T-cell (primary cell): ENCODE data around the gene REC114. TPM values are rescaled to one million over a fixed set of nuclear protein-coding genes. Genes with fewer than 3 reads are reported as not detected.
"Not testable (repeated sequence)": the region's sequence is repeated elsewhere in the genome, so short reads cannot be mapped to it uniquely, and the experiment has no call there.

Experiments used
- ATAC-seq, 4 experiments: fragments of 200-7000 bp in 3 of 4; fragments of 150-1000 bp in 1 of 4; cut with Tn5 transposase; replicated peaks in 1 of 4; 1 replicate in 3 of 4; 2 replicates in 1 of 4; pipeline ENCODE4 v1.10.0; 2021; ENCODE audit warnings: moderate library complexity in 3 of 4, mild to moderate bottlenecking in 2 of 4, moderate number of reproducible peaks in 1 of 4
- CTCF ChIA-PET, 2 donors: fragments of 300-600 bp; sonication (Branson Sonifier 250); formaldehyde crosslinking; loops; one replicate each; lab custom pipeline; 2022; ENCODE audit warnings: antibody characterized with exemption in 2 of 2; lab: Charles Lee
- POLR2A ChIA-PET, 2 donors: fragments of 300-600 bp; sonication (Branson Sonifier 250); formaldehyde crosslinking; loops; one replicate each; lab custom pipeline; 2022; ENCODE audit warnings: antibody characterized with exemption in 2 of 2; lab: Charles Lee
- DNase-seq, 35 experiments: peaks; one replicate each; pipeline versions ENCODE4 v3.0.0 to v3.0.0-alpha.2; 2013 to 2023
- H3K27ac ChIP-seq: one replicate; pipeline ENCODE4 v1.5.1; 2013; ENCODE audit warnings: low read length
- H3K27me3 ChIP-seq, 2 experiments: replicated peaks in 1 of 2; 1 replicate in 1 of 2; 2 replicates in 1 of 2; pipeline versions ENCODE4 v1.6.1 to v1.7.0; 2013; ENCODE audit warnings: low read length in 1 of 2, mixed read lengths in 1 of 2; ENCODE audit not compliant: control insufficient read depth in 2 of 2, insufficient read depth in 2 of 2; ENCODE audit errors: extremely low read depth in 1 of 2
- H3K36me3 ChIP-seq, 2 donors: 1 replicate in 1 of 2; 2 replicates in 1 of 2; pipeline versions ENCODE4 v1.6.1 to v1.7.0; 2013; ENCODE audit warnings: low read length in 1 of 2; ENCODE audit not compliant: control insufficient read depth in 2 of 2, insufficient read depth in 1 of 2; ENCODE audit errors: extremely low read depth in 1 of 2
- H3K4me1 ChIP-seq, 2 experiments: 1 replicate in 1 of 2; 2 replicates in 1 of 2; pipeline versions ENCODE4 v1.6.1 to v1.7.0; 2013; ENCODE audit warnings: low read length in 2 of 2, mixed read lengths in 1 of 2; ENCODE audit not compliant: insufficient read depth in 2 of 2, control insufficient read depth in 1 of 2; ENCODE audit errors: extremely low read depth in 1 of 2
- H3K4me3 ChIP-seq, 2 donors: 1 replicate in 1 of 2; 2 replicates in 1 of 2; pipeline versions ENCODE4 v1.5.1 to v1.7.0; 2013; ENCODE audit warnings: mild to moderate bottlenecking in 2 of 2, low read length in 1 of 2, moderate library complexity in 1 of 2; ENCODE audit not compliant: control insufficient read depth in 1 of 2; ENCODE audit errors: extremely low read depth in 1 of 2
- H3K9me3 ChIP-seq: 2 replicates; pipeline ENCODE4 v1.7.0; 2013
- H3K27ac Mint-ChIP-seq, 2 donors: one replicate each; pipeline ENCODE4 v1.8.0; 2020 to 2021; ENCODE audit warnings: mild to moderate bottlenecking in 2 of 2, mixed read lengths in 2 of 2
- H3K27me3 Mint-ChIP-seq, 2 donors: one replicate each; pipeline ENCODE4 v1.8.0; 2021 to 2022; ENCODE audit warnings: mixed read lengths in 2 of 2
- H3K36me3 Mint-ChIP-seq: one replicate; pipeline ENCODE4 v1.8.0; 2021; ENCODE audit warnings: mixed read lengths
- H3K4me1 Mint-ChIP-seq, 3 donors: one replicate each; pipeline ENCODE4 v1.8.0; 2020 to 2022; ENCODE audit warnings: mixed read lengths in 3 of 3, mild to moderate bottlenecking in 1 of 3
- H3K4me3 Mint-ChIP-seq, 3 donors: one replicate each; pipeline ENCODE4 v1.8.0; 2020 to 2022; ENCODE audit warnings: mild to moderate bottlenecking in 3 of 3, mixed read lengths in 3 of 3, moderate library complexity in 3 of 3
- H3K9me3 Mint-ChIP-seq, 3 donors: one replicate each; pipeline ENCODE4 v1.8.0; 2020 to 2022; ENCODE audit warnings: mixed read lengths in 3 of 3
- WGBS: methylation state at CpG from one replicate; pipeline ENCODE4 v1.1.5; 2013; ENCODE audit warnings: missing lambda C conversion rate; ENCODE audit not compliant: insufficient coverage; 5-methylcytosine and 5-hydroxymethylcytosine counted together
- total RNA-seq, 35 experiments: library from RNA in 6 of 35; stranded (reverse) in 6 of 35; fragments of 120-200 nt in 1 of 35; gene quantifications; one replicate each; pipeline versions ENCODE4 v1.2.1 to v1.2.4 and lab custom pipeline; 2013 to 2026

Gene REC114
- total RNA-seq, 5 donors from 2014 or later (not counting 1 experiment from before 2014, with no cell fraction given): not detected

- no peak overlapping the region for H3K27ac Mint-ChIP-seq
- no peak overlapping the region for H3K4me3 Mint-ChIP-seq
- peaks cover 0 to 1% of the 10 kb centered on the region in 2 donors for H3K27me3 Mint-ChIP-seq
- no peaks in the 10 kb centered on the region for H3K9me3 Mint-ChIP-seq
- no peak overlapping the region for H3K4me3 ChIP-seq
- no peaks in the 10 kb centered on the region for H3K36me3 ChIP-seq
- no peaks in the 10 kb centered on the region for H3K4me1 Mint-ChIP-seq
- H3K9me3 ChIP-seq: no peaks in the 10 kb centered on the region
- no CpG with 5 or more reads among the region's 3 CpGs for WGBS
- H3K27me3 ChIP-seq: no peaks in the 10 kb centered on the region
- no peak overlapping the region for H3K27ac ChIP-seq
- CTCF ChIA-PET: no interaction called here
- ATAC-seq: no peak
- no peak for DNase-seq
- H3K4me1 ChIP-seq: no peaks in the 10 kb centered on the region
- peaks cover 3% of the 10 kb centered on the region for H3K36me3 Mint-ChIP-seq
- POLR2A ChIA-PET: no interaction called here
Observed at GRCh38 chr15:73540161-73540560, 97.2 kb downstream of the REC114 start.

GRCh38 chr15:73541479-73541878, 98.5 kb downstream of the REC114 start:
- POLR2A ChIA-PET: no interaction called here

DNA sequence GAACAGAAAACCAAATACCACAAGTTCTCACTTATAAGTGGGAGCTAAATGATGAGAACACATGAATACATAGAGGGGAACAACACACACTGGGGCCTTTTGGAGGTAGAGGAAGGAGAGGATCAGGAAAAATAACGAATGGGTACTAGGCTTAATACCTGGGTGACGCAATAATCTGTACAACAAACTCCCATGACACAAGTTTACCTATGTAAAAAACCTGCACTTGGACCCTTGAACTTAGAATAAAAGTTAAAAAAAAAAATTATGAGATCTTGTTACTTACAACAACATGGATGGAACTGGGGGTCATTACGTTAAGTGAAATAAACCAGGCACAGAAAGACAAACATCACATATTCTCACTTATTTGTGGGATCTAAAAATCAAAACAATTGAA, 106.0 kb downstream of the REC114 start:
- H3K9me3 ChIP-seq, H3K4me1 Mint-ChIP-seq, H3K27me3 ChIP-seq, H3K4me1 ChIP-seq, H3K27ac Mint-ChIP-seq, ATAC-seq, DNase-seq, POLR2A ChIA-PET, H3K27me3 Mint-ChIP-seq, CTCF ChIA-PET, H3K36me3 ChIP-seq, H3K4me3 ChIP-seq, H3K9me3 Mint-ChIP-seq, H3K4me3 Mint-ChIP-seq, H3K27ac ChIP-seq: not testable (repeated sequence)
- peaks cover 14% of the 10 kb centered on the region for H3K36me3 Mint-ChIP-seq
- WGBS: no CpG with 5 or more reads among the region's 3 CpGs

More at GRCh38 chr15:73541479-73541878, 98.5 kb downstream of the REC114 start:
- no peaks in the 10 kb centered on the region for H3K36me3 ChIP-seq
- Mint-ChIP-seq H3K27ac (no peak overlapping the region), H3K9me3 (no peaks in the 10 kb centered on the region), H3K4me3 (no peak overlapping the region), H3K4me1 (no peaks in the 10 kb centered on the region), H3K27me3 (peaks cover 0 to 1% of the 10 kb centered on the region in 2 donors), H3K36me3 (peaks cover 11% of the 10 kb centered on the region)
- H3K9me3 ChIP-seq: no peaks in the 10 kb centered on the region
- no peaks in the 10 kb centered on the region for H3K4me1 ChIP-seq
- ATAC-seq (no peak), DNase-seq (no peak)
- no peaks in the 10 kb centered on the region for H3K27me3 ChIP-seq
- CTCF ChIA-PET: no interaction called here
- no peak overlapping the region for H3K27ac ChIP-seq
- no peak overlapping the region for H3K4me3 ChIP-seq

DNA sequence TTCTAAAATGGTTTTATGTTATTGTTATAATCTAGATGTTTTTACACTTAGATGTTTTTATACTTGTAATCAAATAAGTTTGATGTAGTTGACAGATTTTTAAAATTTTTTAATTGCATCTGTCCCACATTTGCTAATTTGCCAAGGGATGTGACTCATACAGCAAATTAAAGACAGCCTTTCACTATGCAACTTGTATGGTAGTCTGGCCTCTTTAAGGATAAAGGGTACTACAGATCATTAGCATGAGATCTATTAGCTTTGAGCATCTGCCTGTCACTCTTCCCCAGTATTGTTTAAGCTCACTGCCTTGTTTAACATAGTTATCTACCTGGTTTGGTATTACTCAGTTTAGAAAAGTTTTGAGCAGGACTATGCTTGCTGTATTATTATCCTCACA, 107.2 kb downstream of the REC114 start:
- Mint-ChIP-seq H3K4me1 (no peaks in the 10 kb centered on the region), H3K27me3 (no peaks in the 10 kb centered on the region), H3K36me3 (peaks cover 10% of the 10 kb centered on the region), H3K4me3 (no peak overlapping the region), H3K9me3 (no peaks in the 10 kb centered on the region), H3K27ac (no peak overlapping the region)
- ATAC-seq: no peak
- Histone ChIP-seq H3K4me1 (no peaks in the 10 kb centered on the region), H3K9me3 (no peaks in the 10 kb centered on the region), H3K27ac (no peak overlapping the region), H3K27me3 (no peaks in the 10 kb centered on the region), H3K36me3 (no peaks in the 10 kb centered on the region), H3K4me3 (no peak overlapping the region)
- CTCF ChIA-PET: no interaction called here
- DNase-seq: no peak
- POLR2A ChIA-PET: no interaction called here

GRCh38 chr15:73555080-73555479, 112.1 kb downstream of the REC114 start:
- Histone ChIP-seq H3K36me3 (peaks cover 3 to 13% of the 10 kb centered on the region in 2 donors), H3K9me3 (no peaks in the 10 kb centered on the region), H3K27me3 (no peaks in the 10 kb centered on the region), H3K4me3 (no peak overlapping the region), H3K4me1 (no peaks in the 10 kb centered on the region), H3K27ac (no peak overlapping the region)
- no peak overlapping the region for H3K27ac Mint-ChIP-seq
- no peak for ATAC-seq
- H3K4me1 Mint-ChIP-seq: no peaks in the 10 kb centered on the region
- H3K9me3 Mint-ChIP-seq: no peaks in the 10 kb centered on the region
- WGBS: 90% methylated on average over 3 of the region's 4 CpGs
- DNase-seq: no peak
- ChIA-PET CTCF (no interaction called here), POLR2A (no interaction called here)
- peaks cover 27% of the 10 kb centered on the region for H3K36me3 Mint-ChIP-seq
- H3K4me3 Mint-ChIP-seq: no peak overlapping the region
- H3K27me3 Mint-ChIP-seq: no peaks in the 10 kb centered on the region

DNA sequence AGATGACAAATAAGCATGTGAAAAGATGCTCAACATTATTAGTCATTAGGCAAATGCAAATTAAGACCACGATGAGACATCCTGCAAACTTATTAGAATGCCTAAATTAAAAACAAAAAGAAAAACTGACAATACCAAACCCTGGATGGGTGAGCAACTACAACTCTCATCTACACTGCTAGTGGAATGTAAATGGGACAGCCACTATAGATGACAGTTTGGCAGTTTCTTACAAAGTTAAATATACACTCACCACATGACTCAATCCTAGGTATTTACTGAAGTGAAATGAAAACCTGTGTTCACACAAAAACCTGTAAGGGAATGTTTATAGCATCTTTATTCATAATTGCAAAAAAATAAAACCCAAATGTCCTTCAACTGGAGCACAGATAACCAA, 115.6 kb downstream of the REC114 start:
- Mint-ChIP-seq H3K36me3 (peaks cover 53% of the 10 kb centered on the region), H3K27me3 (no peaks in the 10 kb centered on the region), H3K9me3 (no peaks in the 10 kb centered on the region), H3K27ac (no peak overlapping the region), H3K4me3 (no peak overlapping the region), H3K4me1 (no peaks in the 10 kb centered on the region)
- Histone ChIP-seq H3K27ac (no peak overlapping the region), H3K4me3 (no peak overlapping the region), H3K27me3 (no peaks in the 10 kb centered on the region), H3K36me3 (peaks cover 11 to 19% of the 10 kb centered on the region in 2 donors), H3K4me1 (no peaks in the 10 kb centered on the region), H3K9me3 (no peaks in the 10 kb centered on the region)
- CTCF ChIA-PET: interaction anchor here in 1 of 2 donors (2.4 kb wide), 1 partner anchor 78 kb away, joined by 27 read pairs; no protein-coding TSS in a partner anchor
- no peak for ATAC-seq
- no peak for DNase-seq
- POLR2A ChIA-PET: no interaction called here
- WGBS: no CpG with 5 or more reads among the region's 1 CpG
